Measurements from ENCODE around the gene HDAC4. TPM values are rescaled to one million over a fixed set of nuclear protein-coding genes. Genes with fewer than 3 reads are reported as not detected.

The HDAC4 gene
- total RNA-seq, 2 donors from 2014 or later = 22.3 to 48.6 TPM

GRCh38 chr2:239238381-239238780 lies 162.4 kb downstream of the HDAC4 start:
- H3K9me3 Mint-ChIP-seq = no peaks in the 10 kb centered on the region
- H3K27ac Mint-ChIP-seq = no peak overlapping the region
- H3K4me3 Mint-ChIP-seq = no peak overlapping the region
- no peak for DNase-seq (ENCODE audit: low spot score)
- no peaks in the 10 kb centered on the region for H3K36me3 Mint-ChIP-seq
- ATAC-seq = no peak
- H3K4me1 Mint-ChIP-seq (ENCODE audit: low read depth in 2 of 2) = peaks cover 12 to 26% of the 10 kb centered on the region in 2 donors
- no peaks in the 10 kb centered on the region for H3K27me3 Mint-ChIP-seq

GRCh38 chr2:239236808-239237205 lies 164.0 kb downstream of the HDAC4 start:
- no peak for DNase-seq (ENCODE audit: low spot score)
- H3K27me3 Mint-ChIP-seq = no peaks in the 10 kb centered on the region
- no peak overlapping the region for H3K4me3 Mint-ChIP-seq
- no peak overlapping the region for H3K27ac Mint-ChIP-seq
- H3K4me1 Mint-ChIP-seq (ENCODE audit: low read depth in 2 of 2) = peaks cover 5 to 27% of the 10 kb centered on the region in 2 donors
- no peaks in the 10 kb centered on the region for H3K9me3 Mint-ChIP-seq
- H3K36me3 Mint-ChIP-seq = no peaks in the 10 kb centered on the region
- no peak for ATAC-seq

GRCh38 chr2:239236043-239236807 lies 164.6 kb downstream of the HDAC4 start:
- Mint-ChIP-seq H3K36me3 (no peaks in the 10 kb centered on the region), H3K27me3 (no peaks in the 10 kb centered on the region), H3K4me1 (ENCODE audit: low read depth in 2 of 2) (peaks cover 6 to 24% of the 10 kb centered on the region in 2 donors), H3K27ac (no peak overlapping the region), H3K4me3 (no peak overlapping the region), H3K9me3 (no peaks in the 10 kb centered on the region)
- DNase-seq (ENCODE audit: low spot score) (no peak), ATAC-seq (no peak)

- H3K9me3 Mint-ChIP-seq = no peaks in the 10 kb centered on the region
- H3K4me3 Mint-ChIP-seq = no peak overlapping the region
- H3K4me1 Mint-ChIP-seq (ENCODE audit: low read depth in 2 of 2) = peaks cover 12 to 33% of the 10 kb centered on the region in 2 donors
- ATAC-seq = no peak
- DNase-seq (ENCODE audit: low spot score) = no peak
- no peaks in the 10 kb centered on the region for H3K36me3 Mint-ChIP-seq
- H3K27ac Mint-ChIP-seq = no peak overlapping the region
- H3K27me3 Mint-ChIP-seq = no peaks in the 10 kb centered on the region
Observed at GRCh38 chr2:239235311-239235710, 165.5 kb downstream of the HDAC4 start.

GRCh38 chr2:239234191-239235175 lies 166.3 kb downstream of the HDAC4 start:
- no peaks in the 10 kb centered on the region for H3K27me3 Mint-ChIP-seq
- no peak for DNase-seq (ENCODE audit: low spot score)
- H3K4me3 Mint-ChIP-seq = no peak overlapping the region
- no peak for ATAC-seq
- no peaks in the 10 kb centered on the region for H3K36me3 Mint-ChIP-seq
- peaks cover 9 to 32% of the 10 kb centered on the region in 2 donors for H3K4me1 Mint-ChIP-seq (ENCODE audit: low read depth in 2 of 2)
- no peak overlapping the region for H3K27ac Mint-ChIP-seq
- no peaks in the 10 kb centered on the region for H3K9me3 Mint-ChIP-seq

- peaks cover 10 to 31% of the 10 kb centered on the region in 2 donors for H3K4me1 Mint-ChIP-seq (ENCODE audit: low read depth in 2 of 2)
- no peak for ATAC-seq
- H3K4me3 Mint-ChIP-seq = no peak overlapping the region
- H3K36me3 Mint-ChIP-seq = no peaks in the 10 kb centered on the region
- peak overlapping the region in 1 of 2 donors; percentile 61 for H3K27ac Mint-ChIP-seq
- H3K9me3 Mint-ChIP-seq = no peaks in the 10 kb centered on the region
- DNase-seq (ENCODE audit: low spot score) = no peak
- no peaks in the 10 kb centered on the region for H3K27me3 Mint-ChIP-seq
Observed at GRCh38 chr2:239233576-239233975, 167.2 kb downstream of the HDAC4 start.

- DNase-seq (ENCODE audit: low spot score) = no peak
- H3K9me3 Mint-ChIP-seq = no peaks in the 10 kb centered on the region
- no peaks in the 10 kb centered on the region for H3K36me3 Mint-ChIP-seq
- H3K4me3 Mint-ChIP-seq = no peak overlapping the region
- no peak overlapping the region for H3K27ac Mint-ChIP-seq
- H3K27me3 Mint-ChIP-seq = no peaks in the 10 kb centered on the region
- peaks cover 21 to 35% of the 10 kb centered on the region in 2 donors for H3K4me1 Mint-ChIP-seq (ENCODE audit: low read depth in 2 of 2)
- ATAC-seq = no peak
Observed at GRCh38 chr2:239232195-239232578, 168.6 kb downstream of the HDAC4 start.

GRCh38 chr2:239231231-239232194 lies 169.3 kb downstream of the HDAC4 start:
- Mint-ChIP-seq H3K36me3 (no peaks in the 10 kb centered on the region), H3K9me3 (no peaks in the 10 kb centered on the region), H3K27me3 (no peaks in the 10 kb centered on the region), H3K4me3 (peak overlapping the region; percentile 55), H3K4me1 (ENCODE audit: low read depth in 2 of 2) (peaks cover 25 to 37% of the 10 kb centered on the region in 2 donors), H3K27ac (peak overlapping the region; percentile 45 to 49)
- ATAC-seq (peak in 1 of 2 donors; percentile 41), DNase-seq (ENCODE audit: low spot score) (no peak)

- H3K4me1 Mint-ChIP-seq (ENCODE audit: low read depth in 2 of 2) = peaks cover 29 to 40% of the 10 kb centered on the region in 2 donors
Observed at GRCh38 chr2:239230318-239231052, 170.3 kb downstream of the HDAC4 start.

GRCh38 chr2:239229545-239230279 lies 171.1 kb downstream of the HDAC4 start:
- peaks cover 34 to 43% of the 10 kb centered on the region in 2 donors for H3K4me1 Mint-ChIP-seq (ENCODE audit: low read depth in 2 of 2)
- no peaks in the 10 kb centered on the region for H3K9me3 Mint-ChIP-seq
- peak overlapping the region; percentile 45 to 49 for H3K27ac Mint-ChIP-seq
- no peaks in the 10 kb centered on the region for H3K36me3 Mint-ChIP-seq
- DNase-seq (ENCODE audit: low spot score) = no peak
- H3K27me3 Mint-ChIP-seq = no peaks in the 10 kb centered on the region
- no peak for ATAC-seq
- peak overlapping the region; percentile 55 for H3K4me3 Mint-ChIP-seq

More at GRCh38 chr2:239230318-239231052, 170.3 kb downstream of the HDAC4 start:
- H3K36me3 Mint-ChIP-seq = no peaks in the 10 kb centered on the region
- peak; percentile 71 to 72 for ATAC-seq
- H3K27ac Mint-ChIP-seq = peak overlapping the region; percentile 45 to 49
- H3K27me3 Mint-ChIP-seq = no peaks in the 10 kb centered on the region
- peak overlapping the region; percentile 55 for H3K4me3 Mint-ChIP-seq
- no peaks in the 10 kb centered on the region for H3K9me3 Mint-ChIP-seq
- no peak for DNase-seq (ENCODE audit: low spot score)

- Mint-ChIP-seq H3K36me3 (no peaks in the 10 kb centered on the region), H3K27ac (no peak overlapping the region), H3K4me1 (ENCODE audit: low read depth in 2 of 2) (peaks cover 50 to 54% of the 10 kb centered on the region in 2 donors), H3K4me3 (no peak overlapping the region), H3K27me3 (no peaks in the 10 kb centered on the region), H3K9me3 (no peaks in the 10 kb centered on the region)
- no peak for DNase-seq (ENCODE audit: low spot score)
- no peak for ATAC-seq
Observed at GRCh38 chr2:239227661-239228371, 173.0 kb downstream of the HDAC4 start.
